HepG2 (cell line): Measurements from ENCODE around the gene ABCB8. TPM values are rescaled to one million over a fixed set of nuclear protein-coding genes. Genes with fewer than 3 reads are reported as not detected.

ENCODE experiments used
- BRD4 ChIP-seq: sonication (generic); formaldehyde crosslinking; IDR thresholded peaks from 2 replicates; pipeline ENCODE4 v1.4.0; 2020; ENCODE audit warnings: missing genetic modification reagents
- RBM22 ChIP-seq: fragments of 200-400 bp; formaldehyde crosslinking; optimal IDR thresholded peaks from 2 replicates; pipeline ENCODE3; 2017; ENCODE audit warnings: mild to moderate bottlenecking, low read length, moderate library complexity
- SPEN ChIP-seq: sonication (generic); formaldehyde crosslinking; IDR thresholded peaks from 2 replicates; pipeline ENCODE4 v1.5.1; 2020; ENCODE audit warnings: low read depth, mild to moderate bottlenecking, missing genetic modification reagents
- TEAD2 ChIP-seq: sonication (generic); formaldehyde crosslinking; IDR thresholded peaks from 2 replicates; pipeline ENCODE4 v1.9.0; 2021; ENCODE audit warnings: missing genetic modification reagents
- ZNF30 ChIP-seq: sonication (generic); formaldehyde crosslinking; IDR thresholded peaks from 2 replicates; pipeline ENCODE4 v1.5.0; 2020; ENCODE audit warnings: mild to moderate bottlenecking, missing genetic modification reagents
- ZNF432 ChIP-seq: sonication (generic); formaldehyde crosslinking; IDR thresholded peaks from 2 replicates; pipeline ENCODE4 v1.5.0; 2020; ENCODE audit warnings: missing genetic modification reagents, mild to moderate bottlenecking, borderline replicate concordance
- ZNF496 ChIP-seq: sonication (generic); formaldehyde crosslinking; IDR thresholded peaks from 2 replicates; pipeline ENCODE4 v1.8.1; 2023; ENCODE audit warnings: mild to moderate bottlenecking, moderate library complexity, missing genetic modification reagents; ENCODE audit not compliant: insufficient replicate concordance
- ZNF567 ChIP-seq: sonication (generic); formaldehyde crosslinking; IDR thresholded peaks from 2 replicates; pipeline ENCODE4 v1.8.1; 2023; ENCODE audit warnings: mild to moderate bottlenecking, missing genetic modification reagents, borderline replicate concordance
- ZNF709 ChIP-seq: sonication (generic); formaldehyde crosslinking; IDR thresholded peaks from 2 replicates; pipeline ENCODE4 v1.5.0; 2020; ENCODE audit warnings: mild to moderate bottlenecking, missing genetic modification reagents
- polyA plus RNA-seq, 8 experiments: library from polyadenylated mRNA; depleted of rRNA in 3 of 8; stranded (reverse) in 7 of 8; unstranded in 1 of 8; fragments of >200 nt; fragmentation: Illumina TruSeq in 4 of 8; extraction: Trizol in 4 of 8; gene quantifications; 2 replicates each; pipeline versions ENCODE4 v1.2.1 to v1.2.3, GENCODE V29; 2011 to 2016; ENCODE audit warnings: low read depth in 4 of 8, missing spikeins in 1 of 8, mixed read lengths in 1 of 8; ENCODE audit not compliant: insufficient read depth in 1 of 8
- total RNA-seq, 5 experiments: library from RNA; depleted of rRNA; stranded (reverse); fragments of >200 nt; fragmentation: Illumina TruSeq; extraction: Trizol; gene quantifications; 2 replicates each; pipeline ENCODE4 v1.2.3, GENCODE V29; 2016; ENCODE audit warnings: low read depth in 1 of 5
- TF ChIP-seq, protein P1 (sequence below): sonication (generic); formaldehyde crosslinking; IDR thresholded peaks from 2 replicates; pipeline ENCODE4 v1.4.0; 2020; ENCODE audit warnings: missing genetic modification reagents
- TF ChIP-seq, protein P2 (sequence below): sonication (generic); formaldehyde crosslinking; IDR thresholded peaks from 2 replicates; pipeline ENCODE4 v1.8.1; 2023; ENCODE audit warnings: mild to moderate bottlenecking, missing genetic modification reagents
- TF ChIP-seq, protein P3 (sequence below): sonication (generic); formaldehyde crosslinking; conservative IDR thresholded peaks from 2 replicates; pipeline ENCODE4 v1.4.0; 2020; ENCODE audit warnings: missing genetic modification reagents

Gene ABCB8
- total and polyA plus RNA-seq, 2 of the 13 experiments (the other 11 are each of a cell fraction or from before 2014, with no cell fraction given): 6.6 to 16.7 TPM

DNA sequence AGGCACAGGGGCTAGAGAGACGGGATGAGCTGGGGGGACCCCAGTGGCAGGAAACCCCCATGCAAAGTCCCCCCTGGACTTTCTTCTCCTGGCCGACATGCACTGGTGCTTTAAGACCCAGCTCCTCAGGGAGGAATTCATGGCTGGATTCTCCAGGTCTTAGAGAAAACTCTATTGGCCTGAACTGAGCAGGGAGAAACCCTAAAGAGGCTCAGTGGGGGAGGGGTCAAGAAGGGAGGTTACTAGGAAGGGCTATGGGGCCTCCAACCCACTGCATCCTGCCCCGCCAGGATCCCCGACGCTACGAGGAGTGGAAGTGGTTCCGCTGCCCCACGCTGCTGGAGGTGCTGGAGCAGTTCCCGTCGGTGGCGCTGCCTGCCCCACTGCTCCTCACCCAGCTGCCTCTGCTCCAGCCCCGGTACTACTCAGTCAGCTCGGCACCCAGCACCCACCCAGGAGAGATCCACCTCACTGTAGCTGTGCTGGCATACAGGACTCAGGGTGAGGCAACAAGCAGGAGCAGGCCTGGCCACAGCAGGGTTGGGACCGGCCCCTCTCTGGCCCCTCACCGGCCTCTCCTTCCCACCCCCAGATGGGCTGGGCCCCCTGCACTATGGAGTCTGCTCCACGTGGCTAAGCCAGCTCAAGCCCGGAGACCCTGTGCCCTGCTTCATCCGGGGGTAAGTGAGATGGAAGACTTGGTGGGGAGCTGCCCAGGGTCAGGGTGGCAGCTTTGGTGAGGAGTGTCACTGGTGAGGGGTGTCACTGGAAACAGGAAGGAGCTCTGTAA is 17.7 kb upstream of the ABCB8 start (continued):
- TF ChIP-seq, protein P1, sequence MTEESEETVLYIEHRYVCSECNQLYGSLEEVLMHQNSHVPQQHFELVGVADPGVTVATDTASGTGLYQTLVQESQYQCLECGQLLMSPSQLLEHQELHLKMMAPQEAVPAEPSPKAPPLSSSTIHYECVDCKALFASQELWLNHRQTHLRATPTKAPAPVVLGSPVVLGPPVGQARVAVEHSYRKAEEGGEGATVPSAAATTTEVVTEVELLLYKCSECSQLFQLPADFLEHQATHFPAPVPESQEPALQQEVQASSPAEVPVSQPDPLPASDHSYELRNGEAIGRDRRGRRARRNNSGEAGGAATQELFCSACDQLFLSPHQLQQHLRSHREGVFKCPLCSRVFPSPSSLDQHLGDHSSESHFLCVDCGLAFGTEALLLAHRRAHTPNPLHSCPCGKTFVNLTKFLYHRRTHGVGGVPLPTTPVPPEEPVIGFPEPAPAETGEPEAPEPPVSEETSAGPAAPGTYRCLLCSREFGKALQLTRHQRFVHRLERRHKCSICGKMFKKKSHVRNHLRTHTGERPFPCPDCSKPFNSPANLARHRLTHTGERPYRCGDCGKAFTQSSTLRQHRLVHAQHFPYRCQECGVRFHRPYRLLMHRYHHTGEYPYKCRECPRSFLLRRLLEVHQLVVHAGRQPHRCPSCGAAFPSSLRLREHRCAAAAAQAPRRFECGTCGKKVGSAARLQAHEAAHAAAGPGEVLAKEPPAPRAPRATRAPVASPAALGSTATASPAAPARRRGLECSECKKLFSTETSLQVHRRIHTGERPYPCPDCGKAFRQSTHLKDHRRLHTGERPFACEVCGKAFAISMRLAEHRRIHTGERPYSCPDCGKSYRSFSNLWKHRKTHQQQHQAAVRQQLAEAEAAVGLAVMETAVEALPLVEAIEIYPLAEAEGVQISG: 0 out of 2 replicates have a peak, but pooled peaks have one; percentile 37
- TF ChIP-seq RBM22 (no peak), TEAD2 (CRISPR knock-in tag) (no peak), ZNF709 (CRISPR knock-in tag) (no peak), ZNF567 (CRISPR knock-in tag) (0 out of 2 replicates have a peak, but pooled peaks have one; percentile 56), ZNF30 (CRISPR knock-in tag) (no peak), ZNF496 (CRISPR knock-in tag) (no peak), BRD4 (CRISPR knock-in tag) (peak; percentile 83), ZNF432 (no peak), SPEN (CRISPR knock-in tag) (no peak)
- TF ChIP-seq, protein P2, sequence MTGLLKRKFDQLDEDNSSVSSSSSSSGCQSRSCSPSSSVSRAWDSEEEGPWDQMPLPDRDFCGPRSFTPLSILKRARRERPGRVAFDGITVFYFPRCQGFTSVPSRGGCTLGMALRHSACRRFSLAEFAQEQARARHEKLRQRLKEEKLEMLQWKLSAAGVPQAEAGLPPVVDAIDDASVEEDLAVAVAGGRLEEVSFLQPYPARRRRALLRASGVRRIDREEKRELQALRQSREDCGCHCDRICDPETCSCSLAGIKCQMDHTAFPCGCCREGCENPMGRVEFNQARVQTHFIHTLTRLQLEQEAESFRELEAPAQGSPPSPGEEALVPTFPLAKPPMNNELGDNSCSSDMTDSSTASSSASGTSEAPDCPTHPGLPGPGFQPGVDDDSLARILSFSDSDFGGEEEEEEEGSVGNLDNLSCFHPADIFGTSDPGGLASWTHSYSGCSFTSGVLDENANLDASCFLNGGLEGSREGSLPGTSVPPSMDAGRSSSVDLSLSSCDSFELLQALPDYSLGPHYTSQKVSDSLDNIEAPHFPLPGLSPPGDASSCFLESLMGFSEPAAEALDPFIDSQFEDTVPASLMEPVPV (CRISPR knock-in tag): no peak
- TF ChIP-seq, protein P3, sequence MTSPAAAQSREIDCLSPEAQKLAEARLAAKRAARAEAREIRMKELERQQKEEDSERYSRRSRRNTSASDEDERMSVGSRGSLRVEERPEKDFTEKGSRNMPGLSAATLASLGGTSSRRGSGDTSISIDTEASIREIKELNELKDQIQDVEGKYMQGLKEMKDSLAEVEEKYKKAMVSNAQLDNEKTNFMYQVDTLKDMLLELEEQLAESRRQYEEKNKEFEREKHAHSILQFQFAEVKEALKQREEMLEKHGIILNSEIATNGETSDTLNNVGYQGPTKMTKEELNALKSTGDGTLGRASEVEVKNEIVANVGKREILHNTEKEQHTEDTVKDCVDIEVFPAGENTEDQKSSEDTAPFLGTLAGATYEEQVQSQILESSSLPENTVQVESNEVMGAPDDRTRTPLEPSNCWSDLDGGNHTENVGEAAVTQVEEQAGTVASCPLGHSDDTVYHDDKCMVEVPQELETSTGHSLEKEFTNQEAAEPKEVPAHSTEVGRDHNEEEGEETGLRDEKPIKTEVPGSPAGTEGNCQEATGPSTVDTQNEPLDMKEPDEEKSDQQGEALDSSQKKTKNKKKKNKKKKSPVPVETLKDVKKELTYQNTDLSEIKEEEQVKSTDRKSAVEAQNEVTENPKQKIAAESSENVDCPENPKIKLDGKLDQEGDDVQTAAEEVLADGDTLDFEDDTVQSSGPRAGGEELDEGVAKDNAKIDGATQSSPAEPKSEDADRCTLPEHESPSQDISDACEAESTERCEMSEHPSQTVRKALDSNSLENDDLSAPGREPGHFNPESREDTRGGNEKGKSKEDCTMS (CRISPR knock-in tag): no peak
